Hepatocyte (in vitro differentiated cells): ENCODE data around the gene SHISA6. TPM values are rescaled to one million over a fixed set of nuclear protein-coding genes. Genes with fewer than 3 reads are reported as not detected.

Experiments used
- DNase-seq: peaks from one replicate; pipeline ENCODE4 v3.0.0-alpha.2; 2016; ENCODE audit warnings: low spot score
- H2AFZ ChIP-seq: fragments of 200-600 bp; sonication (generic); 2 replicates; pipeline ENCODE4 v1.6.0; 2016; ENCODE audit warnings: antibody characterized with exemption, mild to moderate bottlenecking
- H3K27ac ChIP-seq: fragments of 200-600 bp; sonication (generic); 2 replicates; pipeline ENCODE4 v1.5.1; 2016; ENCODE audit warnings: mild to moderate bottlenecking
- H3K27me3 ChIP-seq: fragments of 200-600 bp; sonication (generic); 2 replicates; pipeline ENCODE4 v1.6.1; 2016
- H3K36me3 ChIP-seq: fragments of 200-600 bp; sonication (generic); replicated peaks from 2 replicates; pipeline ENCODE4 v1.5.1; 2016; ENCODE audit warnings: low read depth; ENCODE audit not compliant: insufficient read depth
- H3K4me1 ChIP-seq: fragments of 200-600 bp; sonication (generic); 2 replicates; pipeline ENCODE4 v1.5.1; 2016; ENCODE audit warnings: mild to moderate bottlenecking, moderate library complexity; ENCODE audit not compliant: insufficient read depth
- H3K4me2 ChIP-seq: fragments of 200-600 bp; sonication (generic); 2 replicates; pipeline ENCODE4 v1.6.0; 2016
- H3K4me3 ChIP-seq: fragments of 200-600 bp; sonication (generic); 2 replicates; pipeline ENCODE4 v1.5.1; 2016; ENCODE audit warnings: mild to moderate bottlenecking
- H3K79me2 ChIP-seq: fragments of 200-600 bp; sonication (generic); 2 replicates; pipeline ENCODE4 v1.6.0; 2017; ENCODE audit warnings: mild to moderate bottlenecking
- H3K9me2 ChIP-seq: fragments of 200-600 bp; sonication (generic); replicated peaks from 2 replicates; pipeline ENCODE4 v1.6.0; 2017; ENCODE audit warnings: mild to moderate bottlenecking; ENCODE audit not compliant: insufficient read depth
- H3K9me3 ChIP-seq: fragments of 200-600 bp; sonication (generic); 2 replicates; pipeline ENCODE4 v1.5.1; 2016; ENCODE audit warnings: low read depth, mild to moderate bottlenecking
- H4K20me1 ChIP-seq: fragments of 200-600 bp; sonication (generic); 2 replicates; pipeline ENCODE4 v1.6.0; 2016; ENCODE audit warnings: mild to moderate bottlenecking; ENCODE audit not compliant: insufficient read depth, poor library complexity, severe bottlenecking
- EZH2 ChIP-seq: fragments of 200-600 bp; sonication (generic); IDR thresholded peaks from 2 replicates; pipeline ENCODE4 v1.6.1; 2016; ENCODE audit warnings: antibody characterized with exemption, mild to moderate bottlenecking, borderline replicate concordance
- EZH2phosphoT487 ChIP-seq: fragments of 200-600 bp; sonication (generic); IDR thresholded peaks from one replicate; pipeline ENCODE4 v1.6.1; 2018; ENCODE audit warnings: antibody characterized with exemption, mild to moderate bottlenecking, low read depth, moderate library complexity; ENCODE audit not compliant: unreplicated experiment, severe bottlenecking
- WGBS: methylation state at CpG from one replicate; pipeline ENCODE4 v1.1.6; 2016; ENCODE audit warnings: low lambda C conversion rate; ENCODE audit errors: missing lambda C conversion rate; 5-methylcytosine and 5-hydroxymethylcytosine counted together
- polyA plus RNA-seq: library from polyadenylated mRNA; unstranded; fragments of >200 nt; fragmentation: Nextera tagmentation; extraction: Ambion mirVana; gene quantifications from 2 replicates; pipeline ENCODE4 v1.2.1, GENCODE V29; 2016
- total RNA-seq: library from RNA; depleted of rRNA; stranded (reverse); fragments of >200 nt; gene quantifications from 2 replicates; pipeline ENCODE4 v1.2.3, GENCODE V29; 2014
- TF ChIP-seq, protein P1 (sequence below): fragments of 200-600 bp; sonication (generic); IDR thresholded peaks from 2 replicates; pipeline ENCODE4 v1.5.1; 2016; ENCODE audit warnings: antibody characterized with exemption, mild to moderate bottlenecking; ENCODE audit not compliant: poor library complexity

Gene SHISA6
- total and polyA plus RNA-seq, 2 experiments from 2014 or later = 0.21 to 0.80 TPM

DNA sequence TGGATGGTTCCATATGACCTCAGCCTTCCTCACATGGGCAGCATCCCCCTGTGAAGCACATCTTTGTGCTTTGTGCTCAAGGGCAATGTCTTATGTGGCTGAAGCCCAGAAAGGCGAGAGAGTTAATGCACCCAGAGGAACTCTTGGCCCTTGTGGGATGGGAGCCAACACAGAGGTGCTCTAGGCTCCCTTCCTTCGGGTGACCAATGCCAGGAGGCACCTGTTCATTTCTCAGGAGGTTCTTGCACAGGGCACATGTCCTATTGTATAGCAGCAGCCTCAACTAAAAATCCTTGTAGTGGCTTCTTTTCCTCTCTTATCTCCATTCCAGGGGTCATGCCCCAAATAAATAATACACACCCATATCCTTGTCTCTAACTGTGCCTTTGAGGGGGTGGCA lies 273.6 kb downstream of the SHISA6 start:
- TF ChIP-seq, protein P1, sequence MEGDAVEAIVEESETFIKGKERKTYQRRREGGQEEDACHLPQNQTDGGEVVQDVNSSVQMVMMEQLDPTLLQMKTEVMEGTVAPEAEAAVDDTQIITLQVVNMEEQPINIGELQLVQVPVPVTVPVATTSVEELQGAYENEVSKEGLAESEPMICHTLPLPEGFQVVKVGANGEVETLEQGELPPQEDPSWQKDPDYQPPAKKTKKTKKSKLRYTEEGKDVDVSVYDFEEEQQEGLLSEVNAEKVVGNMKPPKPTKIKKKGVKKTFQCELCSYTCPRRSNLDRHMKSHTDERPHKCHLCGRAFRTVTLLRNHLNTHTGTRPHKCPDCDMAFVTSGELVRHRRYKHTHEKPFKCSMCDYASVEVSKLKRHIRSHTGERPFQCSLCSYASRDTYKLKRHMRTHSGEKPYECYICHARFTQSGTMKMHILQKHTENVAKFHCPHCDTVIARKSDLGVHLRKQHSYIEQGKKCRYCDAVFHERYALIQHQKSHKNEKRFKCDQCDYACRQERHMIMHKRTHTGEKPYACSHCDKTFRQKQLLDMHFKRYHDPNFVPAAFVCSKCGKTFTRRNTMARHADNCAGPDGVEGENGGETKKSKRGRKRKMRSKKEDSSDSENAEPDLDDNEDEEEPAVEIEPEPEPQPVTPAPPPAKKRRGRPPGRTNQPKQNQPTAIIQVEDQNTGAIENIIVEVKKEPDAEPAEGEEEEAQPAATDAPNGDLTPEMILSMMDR = no peak
- no peak for TF ChIP-seq EZH2phosphoT487
- TF ChIP-seq EZH2 = no peak

DNA sequence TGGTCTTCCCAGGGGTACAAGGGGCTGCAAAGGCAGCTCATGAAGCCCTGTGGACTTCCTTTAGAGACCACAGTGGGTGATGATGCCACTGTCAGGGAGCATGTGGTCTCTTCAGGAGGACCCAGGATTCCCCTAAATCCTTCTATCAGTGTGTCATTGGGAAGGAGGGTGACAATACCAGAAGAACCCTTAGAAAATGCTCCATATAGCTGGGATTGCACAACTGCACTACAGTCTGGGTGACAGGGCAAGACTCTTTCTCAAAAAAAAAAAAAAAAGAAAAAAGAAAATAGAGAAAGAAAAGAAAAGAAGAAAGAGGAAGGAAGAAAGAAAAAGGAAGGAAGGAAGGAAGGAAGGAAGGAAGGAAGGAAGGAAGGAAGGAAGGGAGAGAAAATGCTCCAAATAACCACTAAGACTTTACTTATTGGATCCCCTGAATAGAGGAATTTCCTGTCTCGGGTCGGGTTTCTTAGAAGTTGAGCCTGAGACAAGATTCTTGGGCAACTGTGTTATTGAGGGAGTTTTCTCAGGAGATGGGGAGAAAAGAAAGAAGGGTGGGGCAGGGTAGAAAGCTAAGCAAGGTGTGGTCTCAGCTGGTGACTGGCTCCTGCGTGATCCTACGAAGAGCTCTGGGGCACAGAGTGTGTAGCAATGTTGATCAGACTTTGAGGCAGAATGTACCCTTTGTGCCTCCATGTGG lies 274.1 kb downstream of the SHISA6 start:
- no peaks in the 10 kb centered on the region for H3K79me2 ChIP-seq
- H3K9me3 ChIP-seq = no peaks in the 10 kb centered on the region
- no peak overlapping the region for H3K4me2 ChIP-seq
- H3K27me3 ChIP-seq = no peaks in the 10 kb centered on the region
- WGBS = 72% methylated on average over 4 of the region's 4 CpGs
- H3K4me3 ChIP-seq = no peak overlapping the region
- no peaks in the 10 kb centered on the region for H3K36me3 ChIP-seq
- peaks cover 4% of the 10 kb centered on the region for H3K4me1 ChIP-seq
- no peaks in the 10 kb centered on the region for H4K20me1 ChIP-seq
- no peak overlapping the region for H2AFZ ChIP-seq
- DNase-seq = no peak
- no peaks in the 10 kb centered on the region for H3K9me2 ChIP-seq
- H3K27ac ChIP-seq = no peak overlapping the region
- no peak for TF ChIP-seq EZH2phosphoT487
- TF ChIP-seq EZH2 = no peak
- TF ChIP-seq, protein P1 = no peak

More for the DNA sequence above, 273.6 kb downstream of the SHISA6 start:
- 70% methylated on average over 2 of the region's 2 CpGs for WGBS
- DNase-seq = no peak
- H3K9me2 ChIP-seq = no peaks in the 10 kb centered on the region
- no peaks in the 10 kb centered on the region for H3K9me3 ChIP-seq
- H2AFZ ChIP-seq = no peak overlapping the region
- H3K27me3 ChIP-seq = no peaks in the 10 kb centered on the region
- no peak overlapping the region for H3K4me3 ChIP-seq
- H3K36me3 ChIP-seq = no peaks in the 10 kb centered on the region
- no peaks in the 10 kb centered on the region for H4K20me1 ChIP-seq
- H3K27ac ChIP-seq = no peak overlapping the region
- H3K4me2 ChIP-seq = no peak overlapping the region
- peaks cover 4% of the 10 kb centered on the region for H3K4me1 ChIP-seq
- H3K79me2 ChIP-seq = no peaks in the 10 kb centered on the region

DNA sequence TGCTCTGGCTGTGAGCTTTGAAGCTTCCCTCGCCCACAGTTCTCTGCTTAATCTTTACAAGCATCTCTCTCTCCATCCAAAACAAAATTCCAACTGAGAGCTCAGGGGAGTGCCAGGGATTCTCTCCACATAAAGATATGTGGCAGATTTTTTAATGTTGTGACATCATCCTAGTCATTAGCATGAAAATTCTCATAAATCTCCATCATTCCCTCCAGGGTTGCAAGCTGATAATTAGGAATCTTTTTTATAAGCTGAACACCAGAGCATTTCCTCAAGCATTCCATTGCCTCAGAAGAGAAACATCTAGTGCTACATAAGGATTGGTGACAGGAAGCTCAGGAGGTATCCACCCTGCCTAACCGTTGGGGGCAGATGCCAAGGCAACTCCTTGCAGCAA lies 274.9 kb downstream of the SHISA6 start:
- DNase-seq = no peak
- no peaks in the 10 kb centered on the region for H3K27me3 ChIP-seq
- H3K4me1 ChIP-seq = peaks cover 4% of the 10 kb centered on the region
- H3K9me2 ChIP-seq = no peaks in the 10 kb centered on the region
- no peak overlapping the region for H3K27ac ChIP-seq
- H3K4me2 ChIP-seq = no peak overlapping the region
- H3K9me3 ChIP-seq = no peaks in the 10 kb centered on the region
- no peaks in the 10 kb centered on the region for H4K20me1 ChIP-seq
- H3K4me3 ChIP-seq = no peak overlapping the region
- no peaks in the 10 kb centered on the region for H3K79me2 ChIP-seq
- H3K36me3 ChIP-seq = no peaks in the 10 kb centered on the region
- no peak overlapping the region for H2AFZ ChIP-seq
- 42% methylated on average over 2 of the region's 2 CpGs for WGBS
- no peak for TF ChIP-seq EZH2
- TF ChIP-seq EZH2phosphoT487 = no peak

DNA sequence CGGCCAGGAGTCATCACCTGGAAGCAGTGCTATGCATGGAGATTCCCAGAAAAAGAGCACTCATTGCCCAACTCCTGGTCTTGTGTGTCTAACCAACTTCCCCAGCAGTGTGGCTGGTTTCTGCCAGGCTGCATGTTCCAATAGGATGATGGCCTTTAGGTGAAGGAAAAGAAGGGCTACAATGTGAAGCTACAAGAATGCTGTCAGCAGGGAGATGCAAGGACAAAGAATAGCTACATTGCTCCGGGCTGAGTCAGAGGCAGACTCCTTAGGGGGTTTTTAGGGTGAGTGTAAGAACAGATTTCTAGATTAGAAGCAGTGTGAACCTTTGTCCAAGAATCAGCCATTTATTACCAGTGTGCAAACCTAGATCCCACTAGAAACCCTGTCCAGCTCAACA lies 294.2 kb downstream of the SHISA6 start:
- Histone ChIP-seq H3K9me2 (no peaks in the 10 kb centered on the region), H3K27ac (no peak overlapping the region), H3K4me1 (no peaks in the 10 kb centered on the region), H3K36me3 (no peaks in the 10 kb centered on the region), H4K20me1 (no peaks in the 10 kb centered on the region), H3K4me3 (no peak overlapping the region), H2AFZ (no peak overlapping the region), H3K79me2 (no peaks in the 10 kb centered on the region), H3K9me3 (no peaks in the 10 kb centered on the region), H3K27me3 (no peaks in the 10 kb centered on the region), H3K4me2 (no peak overlapping the region)
- WGBS = 79% methylated on average over 2 of the region's 2 CpGs
- no peak for DNase-seq
- TF ChIP-seq, protein P1 = no peak
- no peak for TF ChIP-seq EZH2phosphoT487
